Vagina (tissue), 2 donors: Measurements from ENCODE around the gene SLC5A2. TPM values are rescaled to one million over a fixed set of nuclear protein-coding genes. Genes with fewer than 3 reads are reported as not detected.
"Not testable (repeated sequence)": the region's sequence is repeated elsewhere in the genome, so short reads cannot be mapped to it uniquely, and the experiment has no call there.

Experiments used
- DNase-seq, 2 donors: peaks; one replicate each; pipeline ENCODE4 v3.0.0-alpha.2; 2017; ENCODE audit errors: extremely low spot score in 2 of 2
- H3K27ac ChIP-seq: fragments of 200-600 bp; sonication (generic); one replicate; pipeline ENCODE4 v1.5.1; 2019
- H3K27me3 ChIP-seq: fragments of 200-600 bp; sonication (generic); one replicate; pipeline ENCODE4 v1.5.1; 2019
- H3K36me3 ChIP-seq, 2 donors: fragments of 200-600 bp; sonication (generic); one replicate each; pipeline ENCODE4 v1.5.1; 2017 to 2019
- H3K4me1 ChIP-seq: fragments of 200-600 bp; sonication (generic); one replicate; pipeline ENCODE4 v1.5.1; 2019
- H3K4me3 ChIP-seq, 2 donors: fragments of 200-600 bp; sonication (generic); 1 replicate in 1 of 2; 2 replicates in 1 of 2; pipeline ENCODE4 v1.5.1; 2016 to 2019
- H3K9me3 ChIP-seq: fragments of 200-600 bp; sonication (generic); one replicate; pipeline ENCODE4 v1.5.1; 2019
- POLR2A ChIP-seq, 2 donors: fragments of 450-650 bp; IDR thresholded peaks; one replicate each; pipeline ENCODE4 v1.6.1; 2017; ENCODE audit warnings: antibody characterized with exemption in 2 of 2, mild to moderate bottlenecking in 2 of 2, moderate library complexity in 2 of 2
- POLR2AphosphoS5 ChIP-seq, 2 donors: sonication (generic); formaldehyde crosslinking; IDR thresholded peaks; one replicate each; pipeline ENCODE4 v1.9.0; 2017; ENCODE audit warnings: antibody characterized with exemption in 2 of 2, mild to moderate bottlenecking in 2 of 2, low read depth in 1 of 2; ENCODE audit not compliant: insufficient read depth in 1 of 2
- intact Hi-C: fragments of 100-400 bp; cut with DNase I; formaldehyde crosslinking; loops from one replicate; pipeline ENCODE4 v1.15.1; 2023
- total RNA-seq: library from RNA; depleted of rRNA; stranded (reverse); fragments of >200 nt; gene quantifications from one replicate; pipeline ENCODE4 v1.2.3, GENCODE V29; 2016
- TF ChIP-seq, protein P1 (sequence below), 3 experiments: fragments of 450-650 bp in 2 of 3; fragments of 200-600 bp in 1 of 3; sonication (generic) in 1 of 3; IDR thresholded peaks; one replicate each; pipeline ENCODE4 v1.5.1; 2017 to 2019; ENCODE audit warnings: antibody characterized with exemption in 3 of 3, mild to moderate bottlenecking in 2 of 3, moderate library complexity in 2 of 3

The SLC5A2 gene
- total RNA-seq, 1 donor from 2014 or later, result not detected

DNA sequence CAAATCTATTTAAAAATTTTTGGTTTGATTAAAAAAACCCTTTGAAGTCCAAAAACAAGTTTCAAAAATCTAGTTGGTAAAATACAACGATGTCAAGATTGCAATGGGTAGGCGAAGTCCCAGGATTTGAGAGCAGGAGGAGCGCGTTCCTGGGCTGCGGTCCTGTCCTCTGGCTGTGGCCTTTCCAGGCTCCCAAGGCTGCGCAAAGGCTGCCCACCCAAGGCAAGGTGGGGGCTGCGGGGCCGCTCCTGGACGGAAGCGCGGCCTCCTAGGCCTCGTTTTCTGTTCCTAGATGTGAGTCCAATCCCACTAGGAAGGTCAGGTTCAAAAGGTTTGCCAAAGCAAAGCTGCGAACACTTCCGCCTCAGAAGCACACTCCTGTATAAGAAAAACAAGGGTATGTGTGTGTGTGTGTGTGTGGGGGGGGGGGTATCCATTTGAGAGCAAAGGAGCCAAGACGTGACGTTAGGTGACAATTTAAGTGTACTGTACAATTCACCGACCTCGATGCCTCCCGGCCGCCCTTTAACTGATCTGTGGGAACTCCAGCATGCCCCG, 54.0 kb downstream of the SLC5A2 start:
- no peak for DNase-seq
- TF ChIP-seq POLR2A (IDR thresholded peaks at IDR 0.05) (no peak), POLR2AphosphoS5 (IDR thresholded peaks at IDR 0.05; ENCODE audit: insufficient read depth in 1 of 2, low read depth in 1 of 2) (no peak)
- TF ChIP-seq, protein P1, sequence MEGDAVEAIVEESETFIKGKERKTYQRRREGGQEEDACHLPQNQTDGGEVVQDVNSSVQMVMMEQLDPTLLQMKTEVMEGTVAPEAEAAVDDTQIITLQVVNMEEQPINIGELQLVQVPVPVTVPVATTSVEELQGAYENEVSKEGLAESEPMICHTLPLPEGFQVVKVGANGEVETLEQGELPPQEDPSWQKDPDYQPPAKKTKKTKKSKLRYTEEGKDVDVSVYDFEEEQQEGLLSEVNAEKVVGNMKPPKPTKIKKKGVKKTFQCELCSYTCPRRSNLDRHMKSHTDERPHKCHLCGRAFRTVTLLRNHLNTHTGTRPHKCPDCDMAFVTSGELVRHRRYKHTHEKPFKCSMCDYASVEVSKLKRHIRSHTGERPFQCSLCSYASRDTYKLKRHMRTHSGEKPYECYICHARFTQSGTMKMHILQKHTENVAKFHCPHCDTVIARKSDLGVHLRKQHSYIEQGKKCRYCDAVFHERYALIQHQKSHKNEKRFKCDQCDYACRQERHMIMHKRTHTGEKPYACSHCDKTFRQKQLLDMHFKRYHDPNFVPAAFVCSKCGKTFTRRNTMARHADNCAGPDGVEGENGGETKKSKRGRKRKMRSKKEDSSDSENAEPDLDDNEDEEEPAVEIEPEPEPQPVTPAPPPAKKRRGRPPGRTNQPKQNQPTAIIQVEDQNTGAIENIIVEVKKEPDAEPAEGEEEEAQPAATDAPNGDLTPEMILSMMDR (IDR thresholded peaks at IDR 0.05), result no peak
- Histone ChIP-seq H3K36me3 (no peaks in the 10 kb centered on the region), H3K9me3 (no peaks in the 10 kb centered on the region), H3K27ac (no peak overlapping the region), H3K4me3 (no peak overlapping the region), H3K4me1 (peaks cover 7% of the 10 kb centered on the region), H3K27me3 (no peaks in the 10 kb centered on the region)
- intact Hi-C loops, result no loop called here

DNA sequence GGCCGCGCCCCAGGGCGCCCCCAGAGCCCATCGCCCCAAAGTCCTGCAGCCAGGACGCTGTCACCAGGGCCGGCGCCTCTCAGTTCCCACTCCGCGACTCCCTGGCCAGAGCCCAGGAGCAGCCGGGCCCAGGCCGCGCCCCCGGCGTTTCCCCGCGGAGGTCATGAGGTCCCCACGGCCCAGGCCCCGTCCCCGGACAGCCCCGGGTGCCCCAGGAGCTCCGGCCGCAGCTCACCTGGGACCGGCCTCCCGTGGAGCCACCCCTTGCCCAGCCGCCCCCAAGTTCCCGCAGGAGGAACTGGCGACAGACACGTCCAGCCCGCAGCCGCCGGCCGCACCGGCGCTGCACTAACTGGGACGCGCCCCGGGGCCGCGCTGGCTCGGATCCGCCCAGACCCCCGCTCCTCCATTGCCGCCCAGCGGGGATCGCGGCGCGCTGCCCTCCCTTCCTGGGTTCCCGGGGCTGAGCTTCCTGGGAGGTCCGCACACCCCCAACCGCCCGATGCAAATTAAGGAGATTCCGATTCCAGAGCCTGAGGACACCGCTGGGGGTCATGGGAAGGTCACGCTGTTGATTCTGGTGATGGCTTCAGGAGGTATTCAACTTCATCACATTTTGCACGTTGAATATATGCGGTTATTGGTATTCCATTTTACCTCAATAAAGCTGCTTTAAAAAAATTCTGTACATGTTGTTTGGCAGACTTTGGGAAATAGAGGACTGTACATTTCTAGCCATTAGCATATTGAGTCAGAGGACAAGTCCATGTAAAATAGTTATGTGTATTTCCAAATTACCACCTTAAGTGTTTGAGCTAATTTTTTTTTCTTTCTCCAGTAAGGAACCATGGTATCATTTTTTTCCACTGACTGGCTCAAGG, 54.7 kb downstream of the SLC5A2 start:
- no peak overlapping the region for H3K27ac ChIP-seq
- no peak for DNase-seq
- H3K27me3 ChIP-seq, result no peaks in the 10 kb centered on the region
- no peaks in the 10 kb centered on the region for H3K9me3 ChIP-seq
- TF ChIP-seq, protein P1 (IDR thresholded peaks at IDR 0.05), result no peak
- TF ChIP-seq POLR2A (IDR thresholded peaks at IDR 0.05) (no peak), POLR2AphosphoS5 (IDR thresholded peaks at IDR 0.05; ENCODE audit: insufficient read depth in 1 of 2, low read depth in 1 of 2) (no peak)
- H3K4me3 ChIP-seq, result peak overlapping the region; percentile 25 to 36
- H3K4me1 ChIP-seq, result peaks cover 7% of the 10 kb centered on the region
- intact Hi-C loops, result no loop called here
- no peaks in the 10 kb centered on the region for H3K36me3 ChIP-seq

DNA sequence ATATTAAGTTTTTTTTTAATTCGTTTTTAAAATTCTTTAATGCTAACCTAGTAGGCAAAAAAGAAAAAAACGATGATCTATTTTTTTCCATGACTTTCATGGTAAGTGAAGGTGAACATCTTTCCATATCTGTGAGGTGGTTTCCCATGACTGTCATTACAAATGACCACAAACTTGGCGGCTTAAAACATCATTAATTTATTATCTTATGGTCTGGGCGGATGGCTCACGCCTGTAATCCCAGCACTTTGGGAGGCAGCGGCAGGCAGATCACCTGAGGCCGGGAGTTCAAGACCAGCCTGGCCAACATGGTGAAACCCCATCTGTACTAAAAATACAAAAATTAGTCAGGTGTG, 55.3 kb downstream of the SLC5A2 start:
- H3K4me3 ChIP-seq, H3K9me3 ChIP-seq, H3K4me1 ChIP-seq, H3K27ac ChIP-seq, DNase-seq, intact Hi-C loops, H3K36me3 ChIP-seq, H3K27me3 ChIP-seq: not testable (repeated sequence)

DNA sequence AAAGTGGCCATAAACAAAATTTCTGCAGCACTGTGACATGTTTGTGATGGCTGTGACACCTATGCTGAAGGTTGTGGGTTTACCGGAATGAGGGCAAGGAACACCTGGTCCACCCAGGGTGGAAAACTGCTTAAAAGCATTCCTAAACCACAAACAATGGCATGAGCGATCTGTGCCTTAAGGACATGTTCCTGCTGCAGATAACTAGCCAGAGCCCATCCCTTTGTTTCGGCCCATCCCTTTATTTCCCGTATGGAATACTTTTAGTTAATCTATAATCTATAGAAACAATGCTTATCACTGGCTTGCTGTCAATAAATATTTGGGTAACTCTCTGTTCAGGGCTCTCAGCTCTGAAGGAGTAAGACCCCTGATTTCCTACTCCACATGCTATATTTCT, 56.8 kb downstream of the SLC5A2 start:
- H3K27ac ChIP-seq, intact Hi-C loops, H3K36me3 ChIP-seq, DNase-seq, H3K4me1 ChIP-seq, H3K9me3 ChIP-seq, H3K4me3 ChIP-seq, H3K27me3 ChIP-seq: not testable (repeated sequence)

Other genes starting within 250 kb of the SLC5A2 start
- 14.0 TPM for gene ITGAM, start 223.1 kb upstream of the SLC5A2 start, total RNA-seq
- 4.4 TPM for gene ITGAX, start 127.9 kb upstream of the SLC5A2 start, total RNA-seq
- not detected for gene ITGAD, start 89.8 kb upstream of the SLC5A2 start, total RNA-seq
- gene COX6A2, start 54.8 kb upstream of the SLC5A2 start, total RNA-seq, result not detected
- 2.7 TPM for gene ZNF843, start 40.3 kb upstream of the SLC5A2 start, total RNA-seq
- gene ARMC5, start 23.6 kb upstream of the SLC5A2 start, total RNA-seq, result 11.3 TPM
- gene TGFB1I1, start 11.0 kb upstream of the SLC5A2 start, total RNA-seq, result 114 TPM
- 64.6 TPM for gene RUSF1, start 25.3 kb downstream of the SLC5A2 start, total RNA-seq
- not detected for gene AHSP, start 44.8 kb downstream of the SLC5A2 start, total RNA-seq